Inflammatory macrophage treated with lipopolysaccharide for 1 hour (primary cell): ENCODE measurements around the gene METTL5.
"Not testable (repeated sequence)": the region's sequence is repeated elsewhere in the genome, so short reads cannot be mapped to it uniquely, and the experiment has no call there.

Source experiments
- DNase-seq, 2 donors: peaks; one replicate each; pipeline ENCODE4 v3.0.0-alpha.2; 2020 to 2022

The METTL5 gene

GRCh38 chr2:169828141-169828811 lies 3.6 kb upstream of the METTL5 start:
- peak in 1 of 2 donors; percentile 42 for DNase-seq

GRCh38 chr2:169827272-169828140 lies 2.8 kb upstream of the METTL5 start, which contains the start of gene UBR3:
Gene UBR3, plus strand, starts transcription at chr2:169827454. Its CDS starts 54 bp downstream, at chr2:169827508.
- DNase-seq, result peak; percentile 88 to 92

- DNase-seq, result no peak
Observed at GRCh38 chr2:169823996-169824372, 721 bp downstream of the METTL5 start.

GRCh38 chr2:169822785-169823392 lies 1.8 kb downstream of the METTL5 start:
- DNase-seq, result no peak

GRCh38 chr2:169822036-169822435 lies 2.7 kb downstream of the METTL5 start:
- no peak for DNase-seq

DNA sequence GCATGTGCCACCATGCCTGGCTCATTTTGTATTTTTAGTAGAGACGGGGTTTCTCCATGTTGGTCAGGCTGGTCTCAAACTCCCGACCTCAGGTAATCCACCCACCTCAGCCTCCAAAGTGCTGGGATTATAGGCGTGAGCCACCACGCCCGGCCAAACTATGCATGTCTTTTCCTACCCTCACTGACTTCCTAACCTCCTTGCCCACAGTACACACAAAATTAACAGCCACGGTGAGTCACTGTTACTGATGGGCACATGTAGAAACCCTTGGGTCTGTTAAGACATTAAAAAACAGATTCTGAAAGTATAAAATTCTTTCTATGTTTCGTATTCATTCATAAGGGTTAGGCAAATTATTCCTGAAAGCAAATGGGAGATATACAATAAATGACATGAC lies 4.6 kb downstream of the METTL5 start:
- not testable (repeated sequence) for DNase-seq

GRCh38 chr2:169819106-169819505 lies 5.6 kb downstream of the METTL5 start:
- DNase-seq, result no peak

DNA sequence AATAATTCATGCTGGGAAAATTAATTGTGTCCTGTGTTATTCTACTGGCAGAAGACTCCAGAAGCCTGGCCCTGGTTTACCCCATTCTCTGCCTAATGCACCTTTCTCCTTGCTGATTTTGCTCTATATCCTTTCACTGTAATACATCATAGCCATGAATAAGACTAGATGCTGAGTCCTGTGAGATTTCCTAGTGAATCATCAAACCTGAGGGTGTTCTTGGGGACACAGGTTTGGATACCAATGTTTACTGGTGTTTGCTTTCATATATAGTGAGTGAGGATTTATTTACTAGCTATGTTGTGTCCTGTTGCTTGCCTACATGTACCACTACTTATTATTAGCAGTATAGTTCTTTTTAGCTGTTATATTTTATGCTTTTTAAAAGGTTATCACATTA lies 6.5 kb downstream of the METTL5 start:
- no peak for DNase-seq

GRCh38 chr2:169817369-169817768 lies 7.3 kb downstream of the METTL5 start:
- DNase-seq, result not testable (repeated sequence)

- not testable (repeated sequence) for DNase-seq
Observed at GRCh38 chr2:169816961-169817360, 7.7 kb downstream of the METTL5 start.

- no peak for DNase-seq
Observed at GRCh38 chr2:169815849-169816248, 8.9 kb downstream of the METTL5 start.

- no peak for DNase-seq
Observed at GRCh38 chr2:169808221-169808620, 16.5 kb downstream of the METTL5 start.

DNA sequence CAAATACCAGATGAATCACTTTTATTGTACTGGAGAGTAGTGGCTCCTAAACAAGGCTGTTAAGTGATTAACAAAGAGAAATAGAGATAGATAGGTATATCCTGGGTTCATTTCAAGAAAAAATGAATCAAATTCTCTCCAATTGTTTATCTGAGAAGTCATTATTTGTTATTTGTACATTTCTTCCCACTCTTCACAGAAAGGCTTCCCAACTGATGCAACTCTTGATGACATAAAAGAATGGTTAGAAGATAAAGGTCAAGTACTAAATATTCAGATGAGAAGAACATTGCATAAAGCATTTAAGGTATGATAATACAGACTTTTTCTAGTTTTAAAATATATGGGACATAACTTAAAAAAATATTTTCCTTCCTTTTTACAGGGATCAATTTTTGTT lies 18.1 kb downstream of the METTL5 start:
- DNase-seq, result no peak

DNA sequence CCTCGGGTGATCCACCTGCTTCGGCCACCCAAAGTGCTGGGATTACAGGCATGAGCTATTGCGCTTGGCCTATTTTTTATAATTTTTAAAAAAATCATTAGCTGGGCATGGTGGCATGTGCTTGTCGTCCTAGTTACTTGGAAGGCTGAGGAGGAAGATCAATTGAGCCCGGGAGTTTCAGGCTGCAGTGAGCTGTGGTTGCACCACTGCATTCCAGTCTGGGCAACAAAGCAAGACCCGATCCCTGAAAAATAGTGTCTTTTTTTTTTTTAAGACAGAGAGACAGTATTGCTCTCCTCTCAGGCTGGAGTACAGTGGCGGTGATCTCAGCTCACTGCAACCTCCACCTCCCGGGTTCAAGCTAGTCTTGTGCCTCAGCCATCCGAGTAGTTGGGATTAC lies 21.2 kb downstream of the METTL5 start:
- DNase-seq, result no peak

DNA sequence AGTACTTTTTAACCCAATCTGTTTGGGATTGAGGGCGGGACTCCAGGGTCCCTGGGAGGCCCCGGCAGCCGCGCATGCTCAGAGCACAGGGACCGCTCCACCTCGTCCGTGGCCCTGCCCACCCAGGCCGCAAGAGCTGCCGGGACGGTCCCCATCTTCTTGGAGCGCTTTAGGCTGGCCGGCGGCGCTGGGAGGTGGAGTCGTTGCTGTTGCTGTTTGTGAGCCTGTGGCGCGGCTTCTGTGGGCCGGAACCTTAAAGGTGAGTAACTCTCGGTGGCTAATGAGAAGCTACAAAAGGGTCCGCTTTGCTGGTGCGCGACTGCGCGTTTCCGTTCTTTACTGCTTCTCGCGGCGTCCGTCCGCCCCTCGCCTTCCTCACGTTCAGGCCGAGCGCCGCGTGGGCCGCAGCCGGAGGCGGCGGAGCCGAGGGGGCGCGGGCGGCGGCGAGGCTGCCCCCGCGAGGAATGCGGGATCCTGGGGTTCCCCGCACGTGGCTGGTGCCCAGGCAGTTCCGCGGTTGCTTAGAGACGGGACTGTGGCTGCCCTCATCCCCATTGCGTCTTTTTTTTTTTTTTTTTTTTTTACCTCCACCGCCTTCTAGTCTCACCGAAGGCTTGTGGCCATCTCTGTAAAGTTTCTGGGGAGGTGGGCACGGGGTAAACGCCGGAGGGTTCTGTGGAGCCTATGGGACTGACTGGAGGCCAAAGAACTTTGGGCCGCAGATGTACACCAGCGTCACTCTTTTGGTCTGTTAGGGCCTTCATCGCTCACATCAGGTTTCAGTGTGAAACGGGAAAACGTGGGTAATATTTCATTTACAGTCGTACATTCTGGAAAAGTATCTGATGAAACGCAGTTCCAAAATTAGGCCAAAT lies 25.8 kb downstream of the METTL5 start, which contains the start of gene SSB:
TSS of gene SSB (plus strand) at position 154 of the 875 bp plus-strand sequence. CDS start 2,090 bp downstream, outside the sequence.
- DNase-seq, result peak; percentile 83 to 87

DNA sequence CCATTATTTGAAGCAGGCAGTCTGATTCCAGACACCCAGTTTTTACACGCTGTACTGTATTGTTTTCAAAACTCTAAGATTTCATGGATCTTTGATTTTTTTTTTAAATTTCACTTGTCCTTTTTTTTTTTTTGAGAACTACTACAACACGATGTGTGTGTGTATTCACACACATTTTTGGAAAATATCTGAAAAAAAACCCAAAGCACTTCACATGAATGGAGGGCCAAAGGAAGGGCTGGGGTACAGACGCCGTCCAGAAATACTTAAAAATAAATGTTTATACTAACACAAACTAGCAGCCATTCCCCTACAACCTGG lies 26.3 kb downstream of the METTL5 start:
- DNase-seq, result no peak

GRCh38 chr2:169797601-169798000 lies 27.1 kb downstream of the METTL5 start:
- DNase-seq, result no peak

DNA sequence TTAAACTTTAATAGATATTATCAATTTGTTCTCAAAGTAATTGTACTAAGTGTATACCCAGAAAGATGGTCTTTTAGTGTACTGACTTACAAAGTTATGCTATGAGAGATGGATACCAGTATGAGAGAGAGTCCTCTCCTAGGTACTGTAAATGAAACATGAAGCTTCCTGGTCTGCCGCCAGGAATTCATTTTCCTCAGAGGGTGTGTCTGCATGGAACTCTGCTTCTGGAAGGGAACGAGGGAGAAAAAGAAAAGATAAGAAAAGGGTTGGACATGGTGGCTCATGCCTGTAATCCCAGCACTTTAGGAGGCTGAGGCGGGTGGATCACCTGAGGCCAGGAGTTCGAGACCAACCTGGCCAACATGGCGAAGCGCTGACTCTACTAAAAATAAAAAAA lies 28.3 kb downstream of the METTL5 start:
- no peak for DNase-seq

GRCh38 chr2:169795181-169795580 lies 29.5 kb downstream of the METTL5 start:
- DNase-seq, result no peak

DNA sequence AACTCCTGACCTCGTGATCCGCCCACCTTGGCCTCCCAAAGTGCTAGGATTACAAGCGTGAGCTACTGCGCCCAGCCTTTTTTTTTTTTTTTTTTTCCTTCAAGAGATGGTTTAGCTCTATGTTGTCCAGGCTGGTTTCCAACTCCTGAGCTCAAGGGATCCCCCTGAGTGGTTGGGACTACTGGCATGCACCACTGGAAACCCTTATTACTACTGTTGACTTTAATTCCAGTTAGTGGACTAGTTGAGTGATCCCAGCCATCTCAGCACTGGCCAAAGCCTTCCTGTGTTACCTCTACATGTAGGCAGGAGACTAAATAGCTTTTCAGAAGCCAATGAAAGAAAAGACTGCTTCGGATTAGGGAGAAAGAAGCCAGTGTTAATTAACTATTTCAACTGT lies 34.1 kb downstream of the METTL5 start:
- DNase-seq, result no peak

- DNase-seq, result no peak
Observed at GRCh38 chr2:169782513-169782912, 42.2 kb downstream of the METTL5 start.

GRCh38 chr2:169781249-169782013 lies 43.3 kb downstream of the METTL5 start:
- DNase-seq, result no peak
